Measurements from ENCODE around the gene SPACA4. TPM values are rescaled to one million over a fixed set of nuclear protein-coding genes. Genes with fewer than 3 reads are reported as not detected.

SPACA4 gene
- total and polyA plus RNA-seq, 9 of the 15 experiments (the other 6 are each of a cell fraction or from before 2014, with no cell fraction given) = not detected

- H3K79me2 ChIP-seq (ENCODE audit: control insufficient read depth, insufficient read depth, low read length) = no peaks in the 10 kb centered on the region
- POLR2A ChIA-PET = interaction anchor here (0.5 to 2.3 kb wide), 2 partner anchors 10 to 21 kb away, joined by 3 to 9 read pairs; no protein-coding TSS in a partner anchor
- peaks cover 0 to 31% of the 10 kb centered on the region in 2 experiments; a peak in 2 of 5 replicates for H3K4me1 ChIP-seq (replicated peaks in 1 of 2; ENCODE audit: control insufficient read depth in 2 of 2, insufficient read depth in 2 of 2, low read length in 2 of 2)
- H3K4me3 ChIP-seq = no peak overlapping the region
- FAIRE-seq (no peak), ATAC-seq (no peak), DNase-seq (ENCODE audit: extremely low read depth in 1 of 4, low spot score in 3 of 4) (no peak)
- intact Hi-C loops (cut with micrococcal nuclease) (no loop called here), in situ Hi-C loops (cut with MboI) (loop anchor here (25.0 kb wide), 1 partner anchor 1516 kb away; no protein-coding TSS in a partner anchor)
- 52% methylated on average over 6 of the region's 6 CpGs for WGBS (ENCODE audit: insufficient coverage, low coverage, missing lambda C conversion rate)
- TF ChIP-seq ZFP36 (IDR thresholded peaks at IDR 0.05; ENCODE audit: low read depth, low read length, partially characterized antibody) = peak; percentile 26
- TF ChIP-seq ZBTB11 (CRISPR knock-in tag; IDR thresholded peaks at IDR 0.05) = no peak
- no peak for TF ChIP-seq SMARCA4 (IDR thresholded peaks at IDR 0.05)
- H3K9me1 ChIP-seq (ENCODE audit: control insufficient read depth, insufficient read depth, low read length) = peaks cover 2% of the 10 kb centered on the region
- no TSS peak for BruUV-seq (replicated peaks)
- H3K9ac ChIP-seq (ENCODE audit: insufficient read depth in 1 of 2, low read depth in 2 of 2, low read length in 2 of 2) = peak overlapping the region in 1 of 2 experiments; percentile 35; a peak in 1 of 4 replicates
- H3K36me3 ChIP-seq (ENCODE audit: control insufficient read depth, insufficient read depth, low read length) = no peaks in the 10 kb centered on the region
- CTCF ChIA-PET (ENCODE audit: low intra/inter-chr PET ratio) = no interaction called here
- peaks cover 0 to 7% of the 10 kb centered on the region in 2 experiments; a peak in 2 of 5 replicates for H3K27me3 ChIP-seq (ENCODE audit: control insufficient read depth in 2 of 2, insufficient read depth in 2 of 2, low read length in 2 of 2)
- no peak overlapping the region for H3K27ac ChIP-seq (ENCODE audit: extremely low read depth, low read depth, low read length)
- no peaks in the 10 kb centered on the region for H3K9me3 ChIP-seq (replicated peaks; ENCODE audit: control insufficient read depth, insufficient read depth, low read depth, low read length)
- no peak overlapping the region for H2AFZ ChIP-seq (ENCODE audit: low read depth, low read length)
- H3K4me2 ChIP-seq (ENCODE audit: insufficient read depth, low read length) = no peak overlapping the region
- H4K20me1 ChIP-seq (replicated peaks; ENCODE audit: control insufficient read depth, insufficient read depth, low read length) = 0 out of 2 replicates have a peak, but pooled peaks cover 2% of the 10 kb centered on the region
Observed at GRCh38 chr19:48595833-48596232, 10.7 kb upstream of the SPACA4 start.
